GM18526 (cell line): ENCODE data around the gene IL10RA.

Experiments used
- POLR2A ChIP-seq: IDR thresholded peaks from 3 replicates; pipeline ENCODE4 v1.6.1; 2011; ENCODE audit not compliant: insufficient read length; ENCODE audit errors: extremely low read depth

Gene IL10RA

DNA sequence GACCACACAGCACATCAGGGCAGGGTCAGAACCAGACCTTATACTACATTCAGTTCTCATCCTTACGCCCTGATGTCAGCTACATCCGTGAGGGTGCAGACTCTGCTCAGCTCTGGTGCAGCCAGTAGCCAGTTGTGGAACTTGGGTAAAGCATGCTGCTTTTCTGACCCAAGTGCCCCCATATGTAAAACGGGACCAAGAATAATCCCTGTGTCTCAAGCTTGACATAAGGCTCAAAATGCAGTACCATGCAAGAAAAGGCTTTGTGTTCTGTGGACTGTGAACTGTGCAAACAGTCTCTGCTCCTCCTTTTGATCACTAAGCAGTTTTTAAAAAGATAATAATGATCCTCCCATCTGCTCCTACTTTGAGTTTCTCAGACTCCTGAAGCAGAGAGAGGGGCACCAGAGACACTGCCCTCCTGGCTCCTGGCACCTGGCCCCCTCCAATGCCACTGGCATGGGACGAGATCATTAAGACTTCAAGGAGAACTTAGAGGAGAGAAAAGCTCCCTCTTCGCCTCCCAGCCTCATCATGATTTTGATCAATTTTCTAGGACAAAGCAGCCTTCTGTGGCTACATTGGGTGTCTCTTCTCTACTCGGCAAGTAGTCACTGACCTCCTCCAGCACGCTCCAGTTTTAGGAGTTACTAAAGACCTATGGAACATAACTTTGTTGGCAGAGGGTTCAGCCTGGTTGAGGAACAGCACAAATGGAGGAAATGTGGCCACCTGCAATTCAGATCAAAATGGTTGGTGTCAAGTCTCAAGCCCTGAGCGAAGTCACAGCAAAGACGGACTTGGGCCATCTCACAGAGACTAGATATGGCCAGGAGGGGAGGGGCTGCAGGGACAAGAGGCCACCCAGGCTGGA lies 23.9 kb downstream of the IL10RA start:
- TF ChIP-seq POLR2A: no peak

DNA sequence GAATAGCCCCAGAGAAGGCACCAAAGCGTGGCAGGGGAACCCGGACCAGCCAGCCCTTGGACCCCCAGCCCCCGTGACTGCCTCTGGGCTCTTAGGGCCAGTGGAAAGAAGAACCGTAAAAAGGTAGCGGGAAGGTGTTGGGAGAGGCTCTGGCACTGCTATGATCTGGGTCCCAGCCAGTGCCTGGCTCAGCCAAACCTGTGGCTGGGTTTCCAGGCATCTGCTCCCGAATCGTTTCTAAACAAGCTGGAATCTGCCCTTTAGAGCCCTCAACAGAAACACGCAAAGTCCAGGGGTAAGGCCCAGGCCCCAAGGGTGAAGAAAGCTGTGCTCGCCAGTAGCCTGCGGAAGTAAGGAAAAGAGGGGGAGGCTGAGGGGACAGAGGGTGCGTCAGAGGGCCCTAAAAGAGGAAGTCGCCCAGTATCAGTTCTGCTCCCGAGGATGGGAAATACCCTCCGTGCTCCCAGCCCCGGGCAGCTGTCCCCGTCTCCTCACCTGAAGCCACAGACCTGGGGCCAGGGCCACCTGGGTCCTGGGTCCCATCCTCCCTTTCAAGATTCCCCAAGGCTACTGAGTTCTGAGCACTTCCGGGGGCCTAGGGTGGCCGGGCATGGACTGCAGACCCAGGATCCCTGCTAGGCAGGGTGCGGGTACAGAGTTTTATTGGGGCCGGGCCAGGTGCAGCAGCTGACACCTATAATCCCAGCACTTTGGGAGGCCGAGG lies 24.7 kb downstream of the IL10RA start:
- no peak for TF ChIP-seq POLR2A

DNA sequence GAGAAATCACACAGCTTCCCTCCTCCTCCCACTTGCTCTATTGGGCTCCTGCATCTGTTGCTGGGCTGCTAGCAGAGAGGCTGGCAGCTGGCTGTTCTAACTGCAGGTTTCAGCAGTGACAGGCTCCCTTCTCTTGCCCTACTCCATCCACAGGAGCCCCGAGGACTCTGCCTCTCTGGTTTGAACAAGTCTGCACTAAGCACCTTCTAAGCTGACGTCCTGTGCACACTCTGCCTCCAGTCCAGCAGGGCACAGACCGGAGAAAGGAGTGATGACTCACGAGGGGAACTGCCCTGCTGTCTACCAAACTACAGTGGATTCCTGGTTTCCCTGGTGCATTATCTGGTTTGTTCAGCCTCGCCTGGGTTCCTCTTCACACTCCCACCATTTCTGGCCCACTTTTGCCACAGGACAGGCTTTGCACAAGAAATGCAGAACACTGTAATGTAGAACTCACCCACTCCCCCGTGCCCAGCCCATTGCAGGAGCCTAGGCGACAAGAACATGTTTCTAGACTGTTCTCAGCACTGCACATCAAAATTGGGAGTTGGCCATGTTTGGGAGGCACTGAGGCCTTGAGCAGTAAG lies 26.0 kb downstream of the IL10RA start:
- no peak for TF ChIP-seq POLR2A

DNA sequence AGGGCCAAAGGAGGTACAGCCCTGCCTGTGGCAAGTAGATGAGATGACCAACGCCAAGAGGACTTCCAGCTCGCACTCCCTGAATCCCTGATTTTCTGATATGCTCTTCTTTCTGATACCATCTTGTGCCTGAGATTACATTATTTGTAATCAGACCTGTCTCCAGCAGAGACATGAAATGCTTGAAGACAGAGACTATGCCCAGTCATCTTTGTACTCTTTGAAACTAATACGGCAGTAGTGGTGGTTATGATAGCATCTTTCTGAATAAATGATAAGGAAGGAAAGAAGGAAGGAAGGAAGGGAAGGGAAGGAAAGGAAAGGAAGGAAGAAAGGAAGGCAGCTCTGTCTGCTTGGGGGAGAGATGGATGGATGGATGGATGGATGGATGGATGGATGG lies 27.8 kb downstream of the IL10RA start:
- no peak for TF ChIP-seq POLR2A

DNA sequence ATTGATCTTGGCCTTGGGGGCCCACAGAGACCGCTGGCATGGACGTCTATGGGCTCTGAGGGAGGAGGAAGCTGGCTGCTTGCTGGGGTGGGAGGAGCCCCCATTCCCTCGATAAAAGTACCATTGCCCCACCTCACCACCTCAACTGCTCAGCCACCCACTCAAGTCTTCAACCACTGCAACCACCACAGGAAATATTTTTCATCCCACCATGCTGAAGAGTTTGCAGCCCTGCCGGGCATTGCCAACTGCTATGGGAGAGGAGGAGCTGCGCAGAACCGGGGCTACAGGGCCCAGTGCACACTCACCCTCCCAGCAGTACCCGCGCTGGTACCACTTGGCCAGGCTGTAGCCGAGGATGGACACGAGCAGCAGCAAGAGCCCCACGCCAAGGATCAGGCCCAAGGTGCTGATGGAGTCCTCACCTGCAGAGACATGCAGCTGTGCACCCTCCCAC lies 29.2 kb downstream of the IL10RA start:
- no peak for TF ChIP-seq POLR2A

DNA sequence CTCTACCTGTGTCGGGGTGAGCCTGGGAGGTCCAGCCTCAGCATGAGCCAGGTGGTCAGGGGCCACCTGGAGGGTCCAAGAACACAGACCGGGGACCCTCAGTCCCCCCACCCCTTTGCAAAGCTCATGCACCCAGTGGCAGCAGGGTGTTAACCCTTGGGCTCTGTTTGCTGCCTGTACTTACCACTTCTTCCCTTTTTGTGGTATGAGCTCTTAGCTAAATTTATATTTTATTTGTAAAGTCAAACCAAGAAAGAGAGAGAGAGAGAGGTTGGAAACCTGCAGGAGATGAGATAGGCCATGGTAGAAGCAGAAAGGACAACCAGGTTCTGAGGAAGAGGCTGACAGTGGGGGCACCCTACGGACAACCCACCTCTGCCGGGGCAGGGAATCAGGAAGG lies 29.9 kb downstream of the IL10RA start:
- no peak for TF ChIP-seq POLR2A

DNA sequence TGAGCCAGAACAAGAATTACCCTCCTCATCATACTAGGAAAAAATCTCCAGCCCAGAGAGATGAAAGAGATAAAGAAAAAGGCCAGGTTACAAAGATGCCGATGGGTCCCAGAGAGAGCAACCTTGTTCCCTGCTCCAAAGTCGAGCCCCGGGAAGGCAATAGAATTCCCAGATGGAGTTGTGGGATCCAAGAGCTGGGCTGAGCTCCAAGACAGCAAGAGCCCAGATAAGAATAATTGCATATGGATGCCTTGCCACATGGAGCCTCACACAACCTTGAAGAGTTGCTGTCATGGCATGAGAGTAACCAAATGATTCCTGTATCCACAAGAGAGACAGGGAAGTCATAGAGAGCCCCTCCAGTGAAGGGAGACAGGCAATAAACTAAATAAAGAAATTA lies 30.9 kb downstream of the IL10RA start:
- TF ChIP-seq POLR2A: no peak

DNA sequence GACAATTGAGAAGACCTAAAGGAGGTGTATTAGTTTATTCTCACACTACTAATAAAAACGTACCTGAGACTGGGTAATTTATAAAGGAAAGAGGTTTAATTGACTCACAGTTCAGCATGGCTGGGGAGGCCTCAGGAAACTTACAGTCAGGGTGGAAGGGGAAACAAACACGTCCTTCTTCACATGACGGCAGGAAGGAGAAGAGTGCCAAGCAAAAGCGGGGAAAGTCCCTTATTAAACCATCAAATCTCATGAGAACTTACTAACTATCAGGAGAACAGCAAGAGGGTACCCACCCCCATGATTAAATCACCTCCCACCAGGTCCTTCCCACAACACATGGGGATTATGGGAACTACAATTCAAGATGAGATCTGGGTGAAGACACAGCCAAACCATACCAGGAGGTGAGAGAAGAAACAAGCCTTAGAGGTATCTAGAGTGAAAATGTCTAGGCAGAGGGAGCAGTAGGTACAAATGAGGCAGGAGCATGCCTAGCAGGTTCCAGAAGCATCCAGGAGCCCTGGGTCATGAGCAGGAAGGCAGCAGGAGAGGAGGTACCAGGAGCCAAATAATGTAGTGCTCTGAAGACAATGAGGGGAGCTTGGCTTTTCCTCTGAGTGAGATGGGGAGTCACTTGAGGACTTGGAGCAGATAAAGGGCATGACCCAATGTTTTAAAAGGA lies 31.6 kb downstream of the IL10RA start:
- TF ChIP-seq POLR2A: no peak

DNA sequence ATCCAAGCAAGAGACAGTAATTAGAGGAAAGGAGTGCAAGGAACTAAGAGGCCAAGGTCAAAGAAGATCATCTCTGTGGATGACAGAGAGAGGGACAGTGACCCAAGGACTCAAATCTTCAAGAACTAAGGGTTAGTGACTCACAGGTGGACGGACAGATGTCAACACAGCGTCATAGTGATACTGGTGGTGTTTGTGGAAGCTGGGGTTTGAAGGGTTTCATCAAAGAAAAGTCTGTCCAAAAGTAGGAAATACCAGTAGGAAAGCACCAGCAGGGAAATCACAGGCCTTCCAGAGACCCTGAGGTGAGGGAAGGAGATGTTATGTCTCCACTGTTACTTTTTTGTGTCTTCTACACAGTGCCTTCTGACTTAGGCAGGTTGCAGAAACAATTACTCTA lies 32.2 kb downstream of the IL10RA start:
- TF ChIP-seq POLR2A: no peak

DNA sequence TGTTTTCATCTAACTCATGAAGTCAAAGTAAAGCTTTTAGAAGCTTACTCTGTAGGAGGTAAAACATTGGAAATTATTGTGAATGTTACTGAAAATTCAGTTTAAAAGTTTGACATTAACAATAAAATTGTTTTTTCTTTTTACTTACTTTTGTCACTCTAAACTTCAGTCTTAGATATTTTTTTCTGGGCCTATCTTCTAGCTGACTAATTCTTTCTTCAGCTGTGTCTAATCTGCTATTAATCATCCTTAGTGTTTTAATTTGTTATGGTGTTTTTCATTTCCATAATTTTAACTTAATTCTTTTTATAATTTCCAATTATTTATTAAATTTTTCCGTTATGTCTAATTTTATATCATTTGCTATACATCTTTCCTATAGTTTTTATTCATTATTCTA lies 35.0 kb downstream of the IL10RA start:
- TF ChIP-seq POLR2A: no peak

DNA sequence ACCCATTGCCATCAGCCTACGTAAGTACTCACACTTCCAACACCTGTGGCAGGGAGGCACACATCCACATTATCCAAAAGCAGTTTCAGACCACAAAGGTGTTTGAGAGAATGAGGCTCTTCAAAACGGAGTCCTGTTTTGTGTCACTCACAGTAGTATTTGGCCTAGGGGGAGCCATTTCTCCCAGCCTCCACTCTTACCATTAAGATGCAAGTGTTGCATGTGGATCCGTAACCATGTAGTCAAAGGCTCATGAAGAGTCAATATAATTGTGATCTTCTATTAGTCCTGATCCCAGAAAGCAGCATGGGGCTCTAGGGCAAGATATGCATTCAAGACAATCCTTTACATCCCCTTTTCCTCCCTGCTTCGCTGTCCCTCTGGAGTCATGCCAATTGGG lies 41.5 kb downstream of the IL10RA start:
- TF ChIP-seq POLR2A: no peak

DNA sequence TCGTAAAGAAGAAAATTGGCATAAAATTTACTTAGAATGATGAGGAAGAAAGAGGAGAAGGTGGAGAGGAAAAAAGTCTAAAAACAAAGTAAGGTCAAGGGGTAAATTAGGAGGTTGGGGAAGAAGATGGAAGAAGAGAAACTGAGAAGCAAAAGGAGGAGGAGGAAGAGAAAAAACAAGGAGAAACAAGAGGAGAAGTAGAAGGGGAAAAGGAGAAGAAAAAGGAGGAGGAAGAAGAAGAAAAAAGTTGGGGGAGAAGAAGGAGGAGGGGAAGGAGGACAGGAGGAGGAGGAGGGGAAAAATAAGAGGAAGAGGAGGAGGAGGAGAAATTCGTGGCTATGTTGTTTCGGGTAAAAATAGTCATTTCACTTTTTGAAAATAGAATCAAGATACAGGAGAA lies 42.4 kb downstream of the IL10RA start:
- TF ChIP-seq POLR2A: no peak

DNA sequence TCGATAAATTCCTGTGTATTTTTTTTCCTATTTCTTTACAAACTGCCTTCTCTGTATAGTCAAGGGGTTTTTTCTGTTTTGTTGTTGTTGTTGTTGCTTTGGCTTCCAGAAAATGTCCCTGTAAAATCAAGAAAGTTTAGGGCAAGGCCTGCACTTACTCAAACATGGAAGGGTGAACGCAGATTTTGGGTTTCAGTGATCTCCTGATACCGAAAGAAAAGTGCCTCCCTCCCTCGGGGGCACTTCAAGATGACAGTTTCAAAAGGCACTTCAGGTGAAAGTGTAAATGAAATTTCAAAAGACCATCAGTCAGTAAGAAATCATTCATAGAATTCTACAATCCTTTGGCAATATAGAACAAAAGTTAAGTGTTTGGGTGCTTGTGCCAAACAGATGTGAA lies 47.2 kb downstream of the IL10RA start:
- TF ChIP-seq POLR2A: no peak

DNA sequence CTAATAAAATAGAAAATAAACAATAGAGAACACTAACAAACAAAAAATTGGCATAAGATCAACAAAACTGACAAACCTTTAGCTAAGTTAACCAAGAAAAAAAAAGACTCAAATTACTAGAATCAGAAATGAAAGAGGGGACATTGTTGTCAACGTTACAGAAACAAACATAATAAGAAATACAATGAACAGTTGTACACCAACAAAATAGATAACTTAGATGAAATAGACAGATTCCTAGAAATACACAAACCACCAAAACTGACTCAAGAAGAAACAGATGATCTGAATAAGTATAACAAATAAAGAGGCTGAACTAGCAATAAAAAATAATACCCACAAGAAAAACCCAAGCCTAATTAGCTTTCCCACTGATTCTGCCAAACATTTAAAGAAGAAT lies 55.9 kb downstream of the IL10RA start:
- no peak for TF ChIP-seq POLR2A

DNA sequence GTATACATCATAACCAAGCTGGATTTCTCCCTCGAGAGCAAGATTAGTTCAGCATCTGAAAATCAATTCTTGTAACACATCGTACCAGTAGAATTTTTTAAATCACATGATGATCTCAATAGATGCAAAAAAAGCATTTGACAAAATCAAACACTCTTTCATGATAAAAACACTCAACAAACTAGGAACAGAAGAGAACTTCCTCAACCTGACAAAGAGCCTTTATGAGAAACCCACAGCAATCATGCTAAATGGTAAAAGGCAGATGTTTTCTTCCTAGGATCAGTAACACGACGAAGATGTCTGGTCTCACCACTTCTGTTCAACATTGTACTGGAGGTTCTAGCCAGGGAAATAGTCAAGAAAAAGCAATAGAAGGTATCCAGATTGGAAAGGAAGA lies 56.6 kb downstream of the IL10RA start:
- TF ChIP-seq POLR2A: no peak

DNA sequence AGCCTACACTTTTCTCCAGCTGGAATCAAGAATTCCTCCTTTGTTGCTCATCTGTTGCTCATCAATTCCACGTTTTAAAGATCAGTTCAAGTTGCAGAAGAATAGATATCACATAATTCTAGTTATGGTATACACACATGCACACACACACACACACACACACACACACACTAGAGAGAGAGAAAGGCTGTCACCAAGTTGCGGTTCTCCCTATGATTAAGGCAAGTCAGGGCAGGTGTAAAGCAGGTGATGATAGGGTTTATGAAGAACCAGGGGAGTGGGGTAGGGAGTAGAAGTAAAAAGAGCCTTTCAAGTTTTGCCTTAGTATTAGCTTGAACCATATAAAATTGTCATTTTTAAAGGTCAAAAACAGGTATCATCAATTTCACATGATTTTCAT lies 59.0 kb downstream of the IL10RA start:
- no peak for TF ChIP-seq POLR2A
